Caco-2 (cell line): ENCODE results near the gene NRXN2. TPM values are rescaled to one million over a fixed set of nuclear protein-coding genes. Genes with fewer than 3 reads are reported as not detected.

Experiments used
- BruUV-seq: library from RNA; stranded (reverse); fragments of 400-500 nt; replicated peaks from 2 replicates; lab custom pipeline; 2021; lab: Mats Ljungman, UMichigan
- CTCF ChIA-PET: fragments of 300-600 bp; sonication (Branson Sonifier 250); formaldehyde crosslinking; loops from one replicate; lab custom pipeline; 2022; ENCODE audit warnings: antibody characterized with exemption; lab: Charles Lee
- POLR2A ChIA-PET: fragments of 300-600 bp; sonication (Branson Sonifier 250); formaldehyde crosslinking; loops from one replicate; lab custom pipeline; 2022; ENCODE audit warnings: antibody characterized with exemption; lab: Charles Lee
- DNase-seq, 2 experiments: peaks; one replicate each; pipeline versions ENCODE4 v3.0.0 to v3.0.0-alpha.2; 2020 to 2022
- H3K27me3 ChIP-seq: replicated peaks from 2 replicates; pipeline ENCODE4 v1.6.0; 2011; ENCODE audit warnings: low read length; ENCODE audit not compliant: control insufficient read depth, insufficient read depth
- H3K36me3 ChIP-seq: 2 replicates; pipeline ENCODE4 v1.5.1; 2011; ENCODE audit warnings: low read length; ENCODE audit not compliant: control insufficient read depth, insufficient read depth
- H3K4me1 ChIP-seq: fragments of 250-450 bp; sonication (Bioruptor Pico); 2 replicates; pipeline ENCODE4 v1.5.1; 2020; ENCODE audit warnings: mild to moderate bottlenecking
- H3K4me3 ChIP-seq: 2 replicates; pipeline ENCODE4 v1.5.1; 2011; ENCODE audit warnings: low read depth, mild to moderate bottlenecking, control low read depth, low read length
- H3K9me3 ChIP-seq: fragments of 250-450 bp; sonication (Bioruptor Pico); 2 replicates; pipeline ENCODE4 v1.5.1; 2020; ENCODE audit warnings: mild to moderate bottlenecking, moderate library complexity
- H3K27ac Mint-ChIP-seq: one replicate; pipeline ENCODE4 v1.8.0; 2022; ENCODE audit warnings: mixed read lengths; ENCODE audit not compliant: unreplicated experiment
- H3K27me3 Mint-ChIP-seq: one replicate; pipeline ENCODE4 v1.8.0; 2022; ENCODE audit warnings: mixed read lengths; ENCODE audit not compliant: insufficient read depth, unreplicated experiment
- H3K36me3 Mint-ChIP-seq: one replicate; pipeline ENCODE4 v1.8.0; 2022; ENCODE audit warnings: mild to moderate bottlenecking, mixed read lengths; ENCODE audit not compliant: insufficient read depth, unreplicated experiment
- H3K4me1 Mint-ChIP-seq: one replicate; pipeline ENCODE4 v1.8.0; 2022; ENCODE audit warnings: low read depth, mixed read lengths; ENCODE audit not compliant: unreplicated experiment
- H3K4me3 Mint-ChIP-seq: one replicate; pipeline ENCODE4 v1.8.0; 2022; ENCODE audit warnings: mild to moderate bottlenecking, moderate library complexity, mixed read lengths; ENCODE audit not compliant: unreplicated experiment
- H3K9me3 Mint-ChIP-seq: one replicate; pipeline ENCODE4 v1.8.0; 2022; ENCODE audit warnings: mixed read lengths; ENCODE audit not compliant: unreplicated experiment
- intact Hi-C: fragments of 100-400 bp; cut with micrococcal nuclease; formaldehyde crosslinking; loops from one replicate; pipeline ENCODE4 v1.10.0; 2022; ENCODE audit not compliant: unreplicated experiment
- total RNA-seq: library from RNA; stranded (reverse); gene quantifications from 2 replicates; pipeline ENCODE4 v1.2.3, GENCODE V29; 2022
- TF ChIP-seq, protein P1 (sequence below), 2 experiments: fragments of 200-600 bp in 1 of 2; IDR thresholded peaks; 1 replicate in 1 of 2; 2 replicates in 1 of 2; pipeline versions ENCODE4 v1.5.1 to v1.8.0; 2011 to 2022; ENCODE audit warnings: antibody characterized with exemption in 1 of 2, control low read depth in 1 of 2, inconsistent platforms in 1 of 2, low read depth in 1 of 2, low read length in 1 of 2, mild to moderate bottlenecking in 1 of 2, moderate library complexity in 1 of 2; ENCODE audit not compliant: insufficient read depth in 1 of 2, severe bottlenecking in 1 of 2, unreplicated experiment in 1 of 2

Gene NRXN2
- total RNA-seq, 1 experiment from 2014 or later, result 7.6 TPM

DNA sequence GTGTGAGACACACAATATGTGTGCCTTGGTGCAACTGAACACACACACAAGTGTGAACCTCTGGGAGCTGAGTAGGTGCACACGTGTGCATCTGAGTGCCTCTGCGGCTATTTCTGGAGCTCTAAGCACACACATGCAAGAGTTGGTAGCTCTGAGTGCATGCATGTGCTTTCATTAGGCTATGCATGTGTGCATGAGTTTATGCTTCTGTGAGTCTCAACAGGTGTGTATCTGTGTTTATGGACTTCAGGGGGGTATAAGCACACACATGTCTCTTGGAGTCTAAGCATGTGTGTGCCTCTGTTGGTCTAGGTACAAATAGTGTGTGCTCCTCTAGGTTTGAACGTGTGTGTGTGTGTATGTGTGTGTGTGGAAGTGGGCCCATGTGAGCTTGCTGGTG lies 106.2 kb downstream of the NRXN2 start:
- H3K27me3 Mint-ChIP-seq, result no peaks in the 10 kb centered on the region
- Histone ChIP-seq H3K27me3 (no peaks in the 10 kb centered on the region), H3K4me3 (no peak overlapping the region), H3K9me3 (no peaks in the 10 kb centered on the region), H3K4me1 (no peaks in the 10 kb centered on the region), H3K36me3 (no peaks in the 10 kb centered on the region)
- BruUV-seq, result no TSS peak
- intact Hi-C loops, result no loop called here
- CTCF ChIA-PET, result no interaction called here
- TF ChIP-seq, protein P1, sequence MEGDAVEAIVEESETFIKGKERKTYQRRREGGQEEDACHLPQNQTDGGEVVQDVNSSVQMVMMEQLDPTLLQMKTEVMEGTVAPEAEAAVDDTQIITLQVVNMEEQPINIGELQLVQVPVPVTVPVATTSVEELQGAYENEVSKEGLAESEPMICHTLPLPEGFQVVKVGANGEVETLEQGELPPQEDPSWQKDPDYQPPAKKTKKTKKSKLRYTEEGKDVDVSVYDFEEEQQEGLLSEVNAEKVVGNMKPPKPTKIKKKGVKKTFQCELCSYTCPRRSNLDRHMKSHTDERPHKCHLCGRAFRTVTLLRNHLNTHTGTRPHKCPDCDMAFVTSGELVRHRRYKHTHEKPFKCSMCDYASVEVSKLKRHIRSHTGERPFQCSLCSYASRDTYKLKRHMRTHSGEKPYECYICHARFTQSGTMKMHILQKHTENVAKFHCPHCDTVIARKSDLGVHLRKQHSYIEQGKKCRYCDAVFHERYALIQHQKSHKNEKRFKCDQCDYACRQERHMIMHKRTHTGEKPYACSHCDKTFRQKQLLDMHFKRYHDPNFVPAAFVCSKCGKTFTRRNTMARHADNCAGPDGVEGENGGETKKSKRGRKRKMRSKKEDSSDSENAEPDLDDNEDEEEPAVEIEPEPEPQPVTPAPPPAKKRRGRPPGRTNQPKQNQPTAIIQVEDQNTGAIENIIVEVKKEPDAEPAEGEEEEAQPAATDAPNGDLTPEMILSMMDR (IDR thresholded peaks at IDR 0.05; ENCODE audit: insufficient read depth in 1 of 2, low read depth in 1 of 2, low read length in 1 of 2, severe bottlenecking in 1 of 2, unreplicated experiment in 1 of 2), result no peak
- H3K36me3 Mint-ChIP-seq, result no peaks in the 10 kb centered on the region
- H3K4me1 Mint-ChIP-seq, result no peaks in the 10 kb centered on the region
- DNase-seq, result no peak
- POLR2A ChIA-PET, result no interaction called here
- no peaks in the 10 kb centered on the region for H3K9me3 Mint-ChIP-seq
- H3K27ac Mint-ChIP-seq, result no peak overlapping the region
- H3K4me3 Mint-ChIP-seq, result no peak overlapping the region

DNA sequence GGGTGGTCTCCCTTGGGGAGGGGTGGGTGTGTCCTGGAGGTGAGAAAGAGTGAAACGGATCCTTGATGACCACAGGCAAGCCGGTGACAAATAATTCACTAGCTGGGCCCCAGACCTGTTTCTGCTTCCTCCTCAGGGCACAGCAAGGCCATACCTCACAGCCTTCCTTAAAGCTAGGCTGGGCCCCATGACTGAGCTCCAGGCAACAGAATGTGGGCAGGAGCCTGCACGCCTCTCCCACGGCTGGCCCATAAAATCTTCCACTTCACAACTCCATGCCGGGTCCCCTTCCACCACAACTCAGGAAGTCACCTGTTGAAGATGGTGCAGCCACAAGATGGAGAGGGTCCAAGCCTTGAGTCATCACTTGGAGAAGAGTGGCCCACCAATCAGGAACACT lies 108.1 kb downstream of the NRXN2 start:
- Histone ChIP-seq H3K9me3 (no peaks in the 10 kb centered on the region), H3K27me3 (no peaks in the 10 kb centered on the region), H3K4me1 (no peaks in the 10 kb centered on the region), H3K36me3 (no peaks in the 10 kb centered on the region), H3K4me3 (no peak overlapping the region)
- Mint-ChIP-seq H3K27ac (no peak overlapping the region), H3K36me3 (no peaks in the 10 kb centered on the region), H3K4me3 (no peak overlapping the region), H3K27me3 (no peaks in the 10 kb centered on the region), H3K4me1 (no peaks in the 10 kb centered on the region), H3K9me3 (no peaks in the 10 kb centered on the region)
- intact Hi-C loops, result no loop called here
- TF ChIP-seq, protein P1 (IDR thresholded peaks at IDR 0.05; ENCODE audit: insufficient read depth in 1 of 2, low read depth in 1 of 2, low read length in 1 of 2, severe bottlenecking in 1 of 2, unreplicated experiment in 1 of 2), result no peak
- CTCF ChIA-PET, result no interaction called here
- POLR2A ChIA-PET, result no interaction called here
- no TSS peak for BruUV-seq
- DNase-seq, result no peak

DNA sequence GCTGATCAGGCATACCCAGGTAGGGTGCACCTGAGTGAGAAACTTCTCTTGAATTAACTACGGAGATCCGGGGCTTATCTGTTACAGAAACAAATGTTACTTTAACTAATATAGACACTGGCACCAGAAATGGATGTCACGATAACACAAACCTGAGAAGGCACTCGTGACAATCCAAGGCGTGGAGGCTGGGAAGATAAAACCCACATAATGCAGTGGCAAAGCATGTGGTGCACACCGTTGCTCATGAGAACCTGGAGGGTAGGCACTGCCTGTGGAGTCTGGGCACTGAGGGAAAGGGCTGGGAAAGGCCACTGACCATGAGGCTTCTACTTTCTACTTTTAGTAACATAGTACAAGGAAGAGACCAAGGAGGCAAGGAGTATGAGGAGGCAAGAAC lies 109.3 kb downstream of the NRXN2 start:
- Histone ChIP-seq H3K9me3 (no peaks in the 10 kb centered on the region), H3K36me3 (no peaks in the 10 kb centered on the region)

More for the DNA sequence above, 109.3 kb downstream of the NRXN2 start:
- no peaks in the 10 kb centered on the region for H3K4me1 ChIP-seq
- H3K27ac Mint-ChIP-seq, result no peak overlapping the region
- H3K27me3 ChIP-seq, result no peaks in the 10 kb centered on the region
- H3K4me1 Mint-ChIP-seq, result no peaks in the 10 kb centered on the region
- TF ChIP-seq, protein P1 (IDR thresholded peaks at IDR 0.05; ENCODE audit: insufficient read depth in 1 of 2, low read depth in 1 of 2, low read length in 1 of 2, severe bottlenecking in 1 of 2, unreplicated experiment in 1 of 2), result no peak
- no peak overlapping the region for H3K4me3 ChIP-seq
- CTCF ChIA-PET, result no interaction called here
- POLR2A ChIA-PET, result no interaction called here
- DNase-seq, result no peak
- H3K4me3 Mint-ChIP-seq, result no peak overlapping the region
- H3K36me3 Mint-ChIP-seq, result no peaks in the 10 kb centered on the region
- H3K27me3 Mint-ChIP-seq, result no peaks in the 10 kb centered on the region
- BruUV-seq, result no TSS peak
- intact Hi-C loops, result no loop called here
- no peaks in the 10 kb centered on the region for H3K9me3 Mint-ChIP-seq
